ENCODE data around the gene MEI1.
A peak's percentile ranks its signal among the peaks of the same experiment; 100 is the strongest.

MEI1 gene

DNA sequence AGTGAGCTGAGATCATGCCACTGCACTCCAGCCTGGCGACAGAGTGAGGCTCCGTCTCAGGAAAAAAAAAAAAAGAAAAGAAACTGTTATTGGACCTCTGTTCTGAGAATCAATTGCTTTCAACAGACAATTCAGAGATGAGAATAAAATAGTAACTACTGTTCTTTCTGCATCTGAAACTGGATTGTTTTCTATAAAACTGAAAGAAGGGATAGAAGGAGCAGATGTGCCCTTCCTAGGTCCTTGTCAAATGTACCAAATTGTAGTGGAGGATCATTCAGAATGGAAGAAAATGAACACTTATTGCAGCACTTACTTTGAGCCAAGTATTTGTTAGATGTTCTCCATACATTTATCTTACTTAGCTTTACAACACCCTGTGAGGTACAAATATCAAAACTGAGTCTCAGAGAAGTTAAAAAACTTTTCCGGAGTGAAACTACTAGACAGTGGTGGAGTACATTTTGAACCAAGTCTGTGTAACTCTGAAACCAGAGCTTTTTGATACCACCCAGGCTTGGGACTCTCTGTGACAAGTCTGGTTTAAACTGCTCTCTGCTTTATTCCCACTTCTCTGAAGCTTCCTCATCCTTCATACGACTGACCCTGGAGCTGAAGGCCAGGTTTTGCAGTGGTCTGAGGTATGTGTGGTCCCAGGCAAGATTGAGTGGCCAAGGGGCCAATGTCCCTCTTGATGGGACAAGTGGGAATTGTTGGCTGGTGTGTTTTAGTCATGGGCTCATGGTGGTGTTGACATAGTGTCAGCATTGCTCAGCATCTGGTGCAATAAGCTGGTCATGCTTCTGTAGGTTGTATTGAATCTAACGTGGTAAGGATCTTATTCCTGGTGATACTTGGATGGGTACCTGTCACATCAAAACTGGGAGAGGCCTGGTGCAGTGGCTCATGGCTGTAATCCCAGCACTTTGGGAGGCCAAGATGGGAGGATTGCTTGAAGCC lies 53.0 kb downstream of the MEI1 start:
- DNase-seq = no peak

DNA sequence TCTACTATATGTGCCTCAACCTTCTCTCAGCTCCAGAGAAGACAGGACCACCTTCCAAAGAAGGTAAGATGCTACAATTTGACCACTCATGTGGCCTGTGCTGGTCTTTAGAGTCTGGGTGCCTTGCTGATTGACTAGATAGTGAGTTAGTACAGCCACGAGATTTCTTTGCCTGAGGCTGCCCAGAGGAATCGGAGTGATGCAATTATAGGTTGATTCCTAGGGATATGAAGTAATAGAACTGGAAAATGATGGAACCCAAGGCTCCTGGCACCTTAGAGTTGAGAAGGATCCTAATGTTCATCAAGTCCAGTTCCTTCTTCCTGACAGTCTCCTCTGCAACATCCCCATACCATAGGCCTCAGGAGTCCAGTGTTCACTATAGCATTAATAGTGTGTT lies 54.7 kb downstream of the MEI1 start:
- no peak for DNase-seq

DNA sequence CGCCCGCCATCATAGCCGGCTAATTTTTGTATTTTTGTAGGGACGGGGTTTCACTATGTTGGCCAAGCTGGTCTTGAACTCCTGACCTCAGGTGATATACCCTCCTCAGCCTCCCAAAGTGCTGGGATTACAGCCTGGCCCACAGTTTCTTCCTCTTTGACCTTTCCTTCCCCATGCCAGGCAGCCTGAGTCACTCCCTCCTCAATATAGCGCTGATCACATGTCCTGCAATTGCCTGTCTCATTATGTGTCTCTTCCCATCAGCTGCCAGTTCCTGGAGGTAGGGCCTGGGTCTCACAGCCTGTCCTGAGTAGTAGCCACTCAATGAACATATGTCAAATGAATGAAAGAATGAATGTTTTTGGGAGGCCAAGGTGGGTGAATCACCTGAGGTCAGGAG lies 58.2 kb downstream of the MEI1 start:
- DNase-seq = no peak

DNA sequence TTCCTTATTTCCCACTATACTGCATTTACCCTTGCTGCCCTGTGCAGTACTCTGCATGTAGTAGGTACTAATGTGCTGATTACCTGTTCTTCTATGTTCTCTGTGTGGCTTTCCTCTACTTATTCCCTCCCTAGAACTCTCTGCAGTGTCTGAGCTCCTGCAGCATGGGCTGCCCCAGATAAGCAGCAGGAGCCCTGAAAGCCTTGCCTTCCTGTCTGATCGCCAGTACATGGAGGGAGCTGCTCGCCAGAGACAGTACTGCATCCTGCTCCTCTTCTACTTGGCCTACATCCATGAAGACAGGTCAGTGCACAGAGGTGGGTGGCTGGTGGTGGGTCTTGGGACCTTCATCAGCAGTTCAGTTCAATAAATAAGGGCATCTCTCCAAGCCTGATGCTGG lies 58.9 kb downstream of the MEI1 start:
- DNase-seq = no peak

DNA sequence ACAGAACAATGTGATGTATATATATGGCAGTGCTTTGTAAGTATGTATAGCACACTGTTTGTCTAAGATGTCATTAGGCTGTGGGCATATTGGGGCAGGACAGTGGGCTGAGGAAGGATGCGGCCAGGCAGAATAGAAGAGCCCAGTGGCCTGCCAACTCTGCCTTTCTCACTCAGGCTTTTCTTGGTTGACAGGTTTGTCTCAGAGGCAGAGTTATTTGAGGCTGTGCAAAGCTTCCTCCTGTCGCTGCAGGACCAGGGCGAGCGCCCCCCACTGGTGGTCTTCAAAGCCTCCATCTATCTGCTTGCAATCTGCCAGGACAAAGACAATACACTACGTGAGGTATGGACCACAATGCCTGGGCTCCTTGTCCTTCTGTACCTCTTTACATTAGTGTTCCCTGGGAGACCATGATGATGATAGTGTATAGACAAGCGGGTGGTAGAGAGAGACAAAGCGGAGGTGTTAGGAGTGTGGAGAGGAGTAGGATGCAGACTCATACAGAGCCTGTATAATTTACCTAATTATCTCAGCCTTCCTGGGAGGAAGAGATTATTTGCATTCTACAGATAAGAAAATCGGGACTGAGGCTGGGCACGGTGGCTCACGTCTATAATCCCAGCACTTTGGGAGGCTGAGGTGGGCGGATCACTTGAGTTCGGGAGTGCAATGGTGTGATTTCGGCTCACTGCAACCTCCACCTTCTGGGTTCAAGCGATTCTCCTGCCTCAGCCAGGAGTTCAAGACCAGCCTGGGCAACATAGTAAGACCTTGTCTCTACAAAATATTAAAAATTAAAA lies 63.9 kb downstream of the MEI1 start:
- DNase-seq = no peak

DNA sequence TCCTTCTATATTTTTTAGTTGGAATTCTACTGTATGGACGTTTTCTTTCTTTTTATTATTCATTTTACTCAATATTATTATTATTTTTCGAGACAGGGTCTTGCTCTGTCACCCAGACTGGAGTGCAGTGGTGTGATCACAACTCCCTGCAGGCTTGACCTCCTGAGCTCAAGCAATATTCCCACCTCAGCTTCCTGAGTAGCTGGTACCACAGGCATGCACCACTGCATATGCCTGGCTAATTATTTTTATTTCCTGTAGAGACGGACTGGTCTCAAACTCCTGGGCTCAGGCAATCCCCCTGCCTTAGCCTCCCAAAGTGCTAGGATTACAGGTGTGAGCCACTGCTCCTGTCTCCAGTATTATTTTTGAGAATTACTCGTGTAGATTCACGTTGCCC lies 67.2 kb downstream of the MEI1 start:
- no peak for DNase-seq

DNA sequence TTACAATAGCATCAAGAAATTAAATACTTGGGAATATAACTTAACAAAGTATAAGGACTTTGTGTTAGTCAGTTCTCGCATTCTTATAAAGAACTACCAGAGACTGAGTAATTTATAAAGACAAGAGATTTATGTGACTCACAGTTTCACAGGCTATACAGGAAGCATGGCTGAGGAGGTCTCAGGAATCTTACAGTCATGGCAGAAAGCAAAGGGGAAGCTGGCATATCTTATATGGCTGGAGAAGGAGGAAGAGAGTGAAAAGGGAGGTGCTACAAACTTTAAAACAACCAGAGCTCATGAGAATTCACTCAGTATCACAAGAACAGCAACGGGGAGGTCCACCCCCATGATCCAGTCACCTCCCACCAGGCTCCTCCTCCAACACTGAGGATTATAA lies 69.1 kb downstream of the MEI1 start:
- DNase-seq = no peak

DNA sequence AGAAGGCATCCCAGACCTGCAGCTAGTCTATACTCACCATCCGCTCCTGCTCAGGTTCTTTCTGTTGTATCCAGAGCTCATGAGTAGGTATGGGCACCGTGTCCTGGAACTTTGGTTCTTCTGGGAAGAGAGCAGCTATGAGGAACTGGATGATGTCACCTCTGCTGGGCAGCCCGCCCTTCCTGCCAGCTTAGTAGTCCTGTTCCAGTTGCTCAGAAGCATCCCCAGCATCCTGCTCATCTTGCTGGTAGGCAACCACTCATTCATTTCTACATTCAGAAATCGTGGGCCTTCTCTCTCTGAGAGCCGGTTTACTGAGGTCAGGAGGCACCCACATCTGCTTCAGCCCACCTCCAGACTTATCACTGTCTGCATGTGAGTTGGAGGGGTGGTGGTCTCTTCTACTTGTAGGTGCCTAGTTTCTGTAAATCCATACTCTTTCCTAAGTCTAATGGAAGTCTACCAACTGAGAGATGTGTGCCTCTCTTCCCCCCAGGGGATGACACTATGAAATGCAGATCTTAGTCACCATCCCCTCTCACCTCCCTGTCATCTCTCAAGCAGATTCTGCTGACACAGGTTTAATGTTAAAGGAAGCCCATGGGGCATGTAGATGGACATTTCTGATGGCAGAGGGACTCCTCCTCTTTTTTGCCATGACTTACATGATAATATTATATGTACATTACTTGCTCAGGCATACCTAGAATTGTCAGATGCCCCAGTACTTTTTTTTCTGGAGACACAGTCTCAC lies 71.6 kb downstream of the MEI1 start:
- no peak for DNase-seq

DNA sequence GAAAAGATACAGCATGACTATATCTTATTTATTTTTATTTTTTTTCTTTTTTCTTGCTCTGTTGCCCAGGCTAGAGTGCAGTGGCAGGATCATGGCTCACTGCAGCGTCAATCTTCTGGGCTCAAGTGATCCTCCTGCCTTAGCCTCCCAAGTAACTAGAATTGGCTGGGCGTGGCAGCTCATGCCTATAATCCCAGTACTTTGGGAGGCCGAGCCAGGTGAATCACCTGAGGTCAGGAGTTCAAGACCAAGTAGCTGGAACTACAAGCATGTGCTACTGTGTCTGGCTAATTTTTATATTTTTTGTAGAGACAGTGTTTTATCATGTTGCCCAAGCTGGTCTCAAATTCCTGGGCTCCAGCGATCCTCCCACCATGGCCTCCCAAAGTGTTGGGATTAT lies 72.9 kb downstream of the MEI1 start:
- no peak for DNase-seq

DNA sequence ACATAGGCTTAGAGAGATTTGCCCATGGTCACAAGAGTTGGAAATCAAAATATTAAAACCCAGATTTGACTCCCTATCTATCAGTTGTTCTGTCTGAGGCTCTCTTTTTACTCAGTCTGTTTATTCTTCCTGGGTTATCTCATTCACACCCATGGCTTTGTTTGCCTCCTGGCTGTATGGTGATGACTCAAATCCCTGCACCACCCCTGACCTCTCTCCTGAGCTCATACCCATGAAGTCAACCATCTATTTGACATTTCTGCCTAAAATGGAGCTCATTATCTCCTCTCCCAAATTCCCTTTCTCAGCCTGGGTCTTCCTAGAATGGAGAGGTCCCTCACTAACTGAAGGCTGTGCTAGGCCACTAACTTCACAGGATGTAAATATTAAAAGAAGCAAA lies 73.3 kb downstream of the MEI1 start:
- DNase-seq = no peak

DNA sequence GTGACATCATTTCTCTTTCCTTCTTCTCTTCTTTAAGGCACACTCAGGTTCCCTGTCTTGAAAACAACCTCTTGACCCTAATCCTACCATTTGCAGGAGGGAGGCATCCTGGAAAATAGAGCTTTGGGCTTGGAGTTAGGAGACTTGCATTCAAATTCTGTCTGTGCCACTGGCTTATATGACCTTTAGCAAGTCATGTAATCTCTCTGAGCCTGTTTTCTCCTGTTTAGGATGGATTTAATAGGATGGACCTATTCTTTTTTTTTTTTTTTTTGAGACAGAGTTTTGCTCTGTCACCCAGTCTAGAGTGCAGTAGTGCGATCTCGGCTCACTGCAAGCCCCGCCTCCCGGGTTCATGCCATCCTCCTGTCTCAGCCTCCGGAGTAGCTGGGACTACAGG lies 76.0 kb downstream of the MEI1 start:
- no peak for DNase-seq

DNA sequence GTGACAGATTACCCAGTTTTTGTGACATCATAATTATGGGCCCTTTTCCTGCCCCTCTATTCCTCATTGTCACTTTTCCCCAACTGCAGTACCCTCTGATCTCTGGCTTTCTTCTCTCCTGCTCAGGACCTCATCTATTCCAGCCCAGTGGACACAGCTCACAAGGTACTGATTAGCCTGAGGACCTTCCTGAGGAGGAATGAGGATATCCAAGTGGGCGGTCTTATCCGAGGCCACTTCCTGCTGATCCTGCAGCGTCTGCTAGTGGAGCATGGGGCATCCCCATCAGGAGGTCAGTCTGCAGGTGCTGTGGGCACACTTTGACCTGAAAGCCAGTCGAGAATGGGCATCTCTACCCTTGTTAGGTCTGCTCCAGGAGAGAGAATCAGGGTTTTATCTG lies 76.7 kb downstream of the MEI1 start:
- no peak for DNase-seq

DNA sequence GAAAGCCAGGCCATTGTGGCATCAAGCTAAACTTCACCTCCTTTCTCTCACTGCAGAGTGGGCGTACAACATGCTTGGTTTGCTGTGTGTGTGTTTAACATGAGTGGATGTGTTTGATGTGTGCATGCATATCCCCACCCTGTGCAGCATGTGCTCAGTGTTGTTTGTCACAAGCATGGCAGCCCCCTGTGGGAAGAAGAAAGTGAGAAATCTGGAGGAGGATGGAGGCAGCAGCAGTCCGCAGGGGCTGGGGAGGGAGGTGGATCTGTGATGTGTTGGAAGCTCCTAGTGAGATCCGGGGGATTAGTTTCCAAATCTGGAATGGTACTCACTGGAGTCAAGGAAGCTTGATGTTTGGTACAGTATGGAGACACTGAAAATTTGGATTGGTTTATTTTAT lies 77.1 kb downstream of the MEI1 start:
- DNase-seq = no peak

DNA sequence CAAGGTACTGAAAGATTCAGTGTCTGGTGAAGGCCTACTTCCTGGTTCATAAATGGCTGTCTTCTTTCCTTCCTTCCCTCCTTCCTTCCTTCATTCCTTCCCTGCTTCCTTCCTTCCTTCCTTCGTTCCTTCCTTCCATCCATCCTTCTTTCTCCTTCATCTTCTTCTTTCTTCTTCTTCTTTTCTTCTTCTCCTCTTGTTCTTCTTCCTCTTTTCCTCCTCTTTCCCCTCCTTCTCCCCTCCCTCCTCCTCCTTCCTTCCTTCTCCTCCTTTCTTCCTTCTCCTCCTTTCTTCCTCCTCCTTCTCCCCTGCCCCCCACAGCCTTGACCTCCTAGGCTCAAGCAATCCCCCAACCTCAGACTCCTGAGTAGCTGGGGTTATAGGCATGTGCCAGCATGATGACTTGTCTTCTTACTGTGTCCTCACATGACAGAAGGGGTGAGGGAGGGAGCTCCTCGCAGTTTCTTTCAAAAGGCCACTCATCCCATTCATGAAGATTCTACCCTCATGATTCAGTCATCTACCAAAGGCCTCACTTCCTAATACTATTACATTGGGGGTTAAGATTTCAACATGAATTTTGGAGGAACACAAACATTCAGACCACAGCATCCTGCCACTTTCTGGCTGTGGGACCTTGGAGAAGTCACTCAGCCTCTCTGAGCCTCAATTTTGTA lies 78.6 kb downstream of the MEI1 start:
- no peak for DNase-seq

DNA sequence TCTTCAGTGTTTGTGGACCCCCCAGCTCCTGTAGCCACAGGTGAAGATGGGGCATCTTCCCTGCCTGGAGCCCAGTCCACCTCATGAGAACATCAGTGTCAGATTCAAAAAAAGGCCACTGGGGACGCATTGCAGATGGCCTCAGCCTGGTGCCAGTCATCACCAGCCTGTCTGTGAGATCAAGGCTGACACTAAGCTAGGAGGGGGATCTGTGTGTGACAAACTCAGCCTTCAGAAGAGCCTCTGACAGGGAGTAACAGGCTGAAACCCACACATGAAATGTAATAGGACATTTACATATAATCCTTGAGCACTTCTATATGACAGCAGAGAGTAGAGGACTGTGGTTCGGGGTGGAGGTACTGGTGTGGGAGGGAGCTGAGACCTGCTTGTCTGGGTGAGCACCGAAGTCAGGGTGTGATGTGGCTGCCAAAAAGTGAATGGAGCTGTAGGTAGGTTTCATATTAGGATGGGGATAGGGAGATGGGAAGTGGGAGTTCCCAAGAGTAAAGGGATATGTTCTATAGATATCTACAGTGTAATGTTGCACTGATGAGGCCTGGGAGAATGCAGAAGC lies 80.7 kb downstream of the MEI1 start:
- DNase-seq = no peak

DNA sequence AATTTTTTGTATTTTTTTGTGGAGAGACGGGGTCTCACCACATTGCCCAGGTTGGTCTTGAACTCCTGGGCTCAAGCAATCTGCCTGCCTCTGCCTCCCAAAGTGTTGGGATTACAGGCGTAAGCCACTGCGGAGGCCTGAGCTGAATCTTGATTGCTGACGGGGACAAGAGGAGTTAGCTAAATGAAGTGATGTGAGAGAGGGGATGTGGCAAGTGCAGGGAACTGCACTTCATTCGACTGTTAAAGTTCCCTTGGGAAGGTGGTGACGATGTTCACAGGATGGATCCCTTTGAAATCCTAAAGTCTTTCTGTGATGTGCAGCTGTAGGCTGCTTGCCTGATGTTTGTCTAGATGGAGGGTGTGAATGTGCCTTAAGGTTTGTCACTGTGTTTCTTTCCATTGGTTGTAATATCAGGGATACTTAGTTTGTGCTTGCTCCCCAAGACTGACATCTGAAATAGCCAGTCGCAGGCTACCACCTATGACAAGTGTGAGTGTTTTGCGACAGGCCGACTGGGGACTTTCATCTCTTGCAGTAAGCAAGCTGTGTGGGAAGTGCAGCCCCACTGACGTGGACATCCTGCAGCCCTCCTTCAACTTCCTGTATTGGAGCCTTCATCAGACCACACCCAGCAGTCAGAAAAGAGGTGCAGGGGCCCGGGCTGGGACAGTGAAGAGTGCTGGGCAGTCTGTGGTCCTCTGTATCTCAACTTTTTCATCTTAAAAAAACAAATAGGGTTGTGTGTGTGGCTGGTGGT lies 81.6 kb downstream of the MEI1 start:
- peak; percentile 96 for DNase-seq

DNA sequence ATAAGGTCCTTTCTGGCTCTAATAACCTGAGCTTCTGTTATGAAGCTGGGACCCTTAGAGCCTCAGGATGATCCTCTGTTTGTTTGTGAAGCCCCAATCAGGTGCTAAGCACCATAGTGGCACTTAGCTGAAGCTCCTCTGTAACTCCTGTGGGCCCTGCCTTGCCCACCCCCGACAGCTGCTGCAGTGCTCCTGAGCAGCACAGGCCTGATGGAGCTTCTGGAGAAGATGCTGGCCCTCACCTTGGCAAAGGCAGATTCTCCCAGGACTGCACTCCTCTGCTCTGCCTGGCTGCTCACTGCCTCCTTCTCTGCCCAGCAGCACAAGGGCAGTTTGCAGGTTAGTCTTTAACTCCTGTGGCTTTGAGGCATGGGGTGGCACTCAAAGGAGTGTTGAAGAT lies 82.2 kb downstream of the MEI1 start:
- no peak for DNase-seq

DNA sequence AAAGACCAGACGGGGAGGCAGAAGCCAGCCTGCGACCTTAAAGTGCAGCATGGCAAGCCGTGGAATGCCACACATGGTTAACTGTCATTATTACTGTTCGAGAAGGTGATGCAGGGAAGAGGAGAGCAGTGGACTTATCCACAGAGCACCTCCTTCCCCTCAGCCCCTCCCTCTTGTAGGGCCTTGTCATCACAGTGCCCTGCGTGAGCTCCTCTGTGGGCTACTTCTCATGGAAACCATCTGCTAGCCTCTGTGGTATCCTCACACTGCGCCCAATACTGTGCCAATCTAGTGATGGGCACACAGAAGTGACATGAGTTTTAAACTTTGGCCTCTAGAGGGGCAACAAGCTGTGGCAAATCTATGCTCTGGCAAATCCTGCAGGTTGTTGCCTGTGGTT lies 83.0 kb downstream of the MEI1 start:
- no peak for DNase-seq

DNA sequence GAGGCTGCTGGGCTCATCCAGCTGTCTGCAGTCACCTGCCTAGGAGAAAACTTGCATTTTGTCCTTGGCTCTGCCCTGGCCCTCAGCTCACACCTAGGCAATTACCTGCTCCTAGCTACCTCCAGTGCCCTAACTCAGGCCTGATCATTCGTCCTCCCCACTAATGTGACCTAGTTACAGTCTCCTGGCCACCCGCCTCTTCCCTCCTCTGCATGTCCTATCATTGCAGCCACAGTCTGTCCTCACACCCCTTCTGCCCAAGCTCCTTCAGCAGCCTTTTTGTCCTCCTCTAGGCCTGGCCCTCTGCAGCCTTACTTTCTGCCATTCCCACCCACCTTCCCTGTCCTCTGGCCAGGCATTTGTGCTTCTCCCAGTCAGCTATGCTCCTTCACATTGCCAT lies 83.4 kb downstream of the MEI1 start:
- no peak for DNase-seq

DNA sequence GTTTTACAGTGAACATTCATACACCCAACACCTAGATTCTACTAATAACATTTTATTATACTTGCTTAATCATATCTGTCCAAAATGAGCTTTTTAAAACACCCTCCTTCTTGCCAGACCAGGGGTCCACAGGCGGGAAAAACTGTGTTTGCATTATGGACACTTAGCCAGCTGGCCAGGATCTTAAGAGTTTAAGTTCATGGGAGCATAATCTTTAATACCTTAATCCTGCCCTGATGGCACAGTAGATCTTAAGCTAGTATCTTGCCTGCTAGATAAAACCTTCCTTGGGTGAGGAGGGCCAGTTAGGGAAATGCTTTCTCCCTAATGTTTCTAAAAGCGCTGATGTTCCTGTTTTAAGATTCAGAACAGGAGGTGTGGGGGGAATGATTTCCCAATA lies 88.0 kb downstream of the MEI1 start:
- no peak for DNase-seq

DNA sequence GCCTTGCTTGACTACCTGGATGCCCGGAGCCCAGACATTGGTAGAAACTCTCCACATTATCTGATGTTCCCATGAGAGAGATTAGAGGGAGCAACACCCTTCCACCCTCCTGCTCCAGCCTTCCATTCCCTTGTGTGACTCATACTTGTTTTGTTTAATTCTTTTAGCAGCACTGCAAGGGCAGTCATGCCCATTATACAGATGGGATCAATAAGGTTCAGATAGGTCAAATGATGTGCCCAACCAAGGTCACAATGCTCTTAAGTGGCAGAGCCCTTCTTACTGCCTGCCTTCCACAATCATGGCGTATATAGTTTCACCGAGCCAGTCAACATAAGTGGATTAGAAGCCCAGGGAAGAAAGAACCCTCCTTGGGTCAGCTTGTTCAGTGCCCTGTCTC lies 94.6 kb downstream of the MEI1 start:
- no peak for DNase-seq

DNA sequence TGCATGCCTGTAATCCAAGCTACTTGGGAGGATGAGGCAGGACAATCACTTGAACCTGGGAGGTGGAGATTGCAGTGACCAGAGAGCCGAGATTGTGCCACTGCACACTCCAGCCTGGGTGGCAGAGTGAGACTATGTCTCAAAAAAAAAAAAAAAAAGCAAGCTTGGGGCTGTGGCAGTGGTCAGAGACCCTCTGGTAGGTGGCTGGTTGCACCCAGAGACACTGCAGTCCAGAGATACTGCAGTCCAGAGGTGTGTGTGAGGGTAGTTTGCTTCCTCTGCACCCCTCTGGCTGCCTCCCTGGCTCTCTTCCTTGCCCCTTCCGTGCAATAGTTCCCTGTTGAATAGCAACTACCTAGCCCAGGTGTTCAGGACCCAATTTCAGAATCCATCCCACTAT lies 99.4 kb downstream of the MEI1 start:
- DNase-seq = no peak
